GM10847 (cell line): ENCODE data around the gene INTS1.

ENCODE experiments used
- POLR2A ChIP-seq: IDR thresholded peaks from 2 replicates; pipeline ENCODE4 v1.6.1; 2011; ENCODE audit not compliant: insufficient read length; ENCODE audit errors: extremely low read depth

INTS1 gene

DNA sequence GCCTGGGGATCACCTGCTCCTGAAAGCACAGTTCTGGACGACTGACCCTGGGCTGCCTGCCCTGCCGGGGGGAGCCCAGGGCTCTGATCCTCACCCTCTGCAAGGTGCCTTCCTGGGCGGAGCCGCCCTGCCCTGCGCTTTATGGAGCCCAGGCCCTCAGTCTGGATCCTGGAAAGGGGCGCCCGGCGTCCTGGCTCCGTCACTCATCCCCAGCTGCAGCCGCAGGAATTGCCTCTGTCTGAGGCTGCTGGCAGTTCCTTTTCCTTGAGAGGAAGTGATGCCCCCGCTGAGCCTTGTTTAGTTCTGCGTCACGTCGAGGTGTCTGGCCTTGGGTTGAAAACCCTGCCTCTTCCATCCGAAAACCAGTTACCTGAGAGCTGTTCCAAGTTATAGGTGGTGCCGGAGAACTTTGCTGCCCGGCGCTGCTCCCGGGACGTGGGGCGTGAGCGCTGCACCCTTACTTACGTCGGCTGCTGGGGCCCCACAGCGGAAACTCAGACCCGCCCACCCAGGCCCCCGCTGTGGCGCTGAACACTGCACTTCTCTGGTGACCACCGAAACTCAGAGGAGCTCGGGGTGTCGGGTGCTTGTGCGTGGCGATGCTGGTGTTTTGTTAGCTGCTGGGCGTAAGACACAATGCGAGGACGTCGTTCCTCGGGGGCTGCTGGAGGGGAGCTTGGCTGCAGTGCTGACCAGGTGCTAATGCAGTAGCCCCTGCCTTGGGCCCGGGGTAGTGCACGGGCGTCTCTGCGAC is 31.7 kb upstream of the INTS1 start:
- no peak for TF ChIP-seq POLR2A

DNA sequence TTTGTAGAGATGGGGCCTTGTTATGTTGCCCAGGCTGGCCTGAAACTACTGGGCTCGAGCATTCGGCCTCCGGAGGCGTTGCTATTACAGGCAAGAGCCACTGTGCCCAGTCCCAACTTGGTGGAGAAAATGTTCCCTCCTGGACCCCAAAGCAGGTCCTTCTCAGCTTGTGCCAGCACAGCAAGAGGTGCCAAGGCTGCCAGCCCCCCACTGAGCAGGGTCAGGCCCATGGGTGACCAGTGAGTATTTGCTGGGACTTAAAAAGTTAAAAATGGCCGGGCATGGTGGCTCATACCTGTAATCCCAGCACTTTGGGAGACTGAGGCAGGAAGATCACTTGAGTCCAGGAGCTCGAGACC is 30.9 kb upstream of the INTS1 start:
- no peak for TF ChIP-seq POLR2A

DNA sequence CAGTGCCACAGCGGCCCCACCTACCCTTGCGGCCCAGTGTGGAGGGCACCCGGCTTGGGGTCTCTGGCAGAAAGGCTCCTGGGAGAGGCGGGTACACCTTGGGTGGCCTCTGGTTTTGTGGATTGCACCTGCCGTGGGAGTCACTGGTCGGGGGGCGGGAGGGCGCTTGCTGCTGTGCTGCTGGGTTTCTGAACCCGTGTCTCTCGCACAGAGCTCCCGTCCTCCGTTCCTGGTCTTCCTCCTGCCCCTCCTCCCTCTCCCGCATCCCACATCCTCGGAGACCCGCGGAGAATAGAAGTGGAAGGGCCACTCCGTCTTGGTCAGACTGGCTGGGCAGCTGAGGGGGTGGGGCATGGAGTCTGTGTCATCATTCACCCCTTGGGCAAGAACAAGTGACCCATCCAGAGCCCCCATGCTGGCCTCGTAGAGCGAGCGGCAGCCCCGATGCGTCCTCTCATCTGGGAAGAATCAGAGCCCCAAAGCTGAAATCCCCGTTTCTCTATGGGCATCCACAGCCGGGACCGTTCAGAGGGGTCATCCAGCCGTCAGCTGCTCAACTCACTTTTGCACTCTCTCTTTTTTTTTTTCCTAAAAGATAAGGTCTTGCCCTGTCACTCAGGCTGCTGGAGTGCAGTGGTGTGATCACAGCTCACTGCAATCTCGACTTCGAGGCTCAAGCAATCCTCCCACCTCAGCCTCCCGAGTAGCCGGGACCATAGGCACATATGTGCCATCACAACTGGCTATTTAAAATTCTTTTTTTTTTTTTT is 30.3 kb upstream of the INTS1 start:
- no peak for TF ChIP-seq POLR2A

DNA sequence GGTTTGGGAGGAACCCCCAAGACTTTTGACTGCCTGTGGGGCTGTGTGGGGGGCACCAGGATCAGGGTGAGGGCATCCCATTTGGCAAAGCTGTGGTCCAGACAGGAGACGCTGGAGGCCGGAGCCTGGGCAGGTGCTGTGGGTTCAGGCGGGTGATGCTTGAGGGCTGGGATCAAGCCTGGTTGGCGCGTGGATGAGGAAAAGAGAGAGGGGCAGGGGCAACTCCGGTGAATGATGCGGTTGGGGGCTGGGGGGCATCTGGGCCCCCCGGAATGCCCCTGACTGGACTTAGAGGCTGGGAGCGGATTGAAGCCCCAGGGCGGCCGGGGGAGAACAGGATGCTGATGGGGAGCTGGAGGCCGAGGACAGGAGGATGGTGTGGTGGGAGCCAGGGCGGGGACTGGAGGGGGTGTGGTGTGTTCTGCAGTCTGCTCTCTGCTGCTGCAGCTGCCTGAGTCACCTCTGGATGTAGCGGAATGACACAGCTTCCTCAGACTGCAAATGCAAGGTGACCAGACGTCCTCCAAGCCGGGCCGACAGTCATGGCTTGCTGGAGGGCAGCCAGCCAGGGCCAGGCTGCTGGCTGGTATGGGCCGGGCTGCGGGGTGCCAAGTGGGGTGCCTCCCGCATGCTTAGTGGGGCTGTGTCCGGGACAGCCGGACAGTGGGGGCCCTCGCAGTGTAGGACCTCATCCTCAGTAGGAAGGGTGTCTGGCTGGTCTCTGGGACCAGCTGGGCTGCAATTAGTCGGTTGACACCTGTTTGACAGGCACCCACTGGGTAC is 29.5 kb upstream of the INTS1 start:
- TF ChIP-seq POLR2A = no peak

DNA sequence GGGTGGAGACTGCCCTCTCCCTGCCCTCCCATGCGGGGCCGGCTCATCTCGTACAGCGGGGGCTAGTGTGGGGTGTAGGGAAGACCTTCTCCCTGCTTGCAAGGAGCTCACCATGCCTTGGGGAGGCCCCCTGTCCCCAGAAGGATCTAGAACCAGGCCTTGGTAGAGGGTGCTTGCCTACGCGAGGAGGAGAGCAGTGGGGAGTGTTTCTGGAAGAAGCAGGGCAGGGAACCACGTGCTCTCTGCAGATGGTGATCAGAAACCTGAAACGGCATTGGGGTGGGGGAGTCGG is 29.0 kb upstream of the INTS1 start:
- no peak for TF ChIP-seq POLR2A

DNA sequence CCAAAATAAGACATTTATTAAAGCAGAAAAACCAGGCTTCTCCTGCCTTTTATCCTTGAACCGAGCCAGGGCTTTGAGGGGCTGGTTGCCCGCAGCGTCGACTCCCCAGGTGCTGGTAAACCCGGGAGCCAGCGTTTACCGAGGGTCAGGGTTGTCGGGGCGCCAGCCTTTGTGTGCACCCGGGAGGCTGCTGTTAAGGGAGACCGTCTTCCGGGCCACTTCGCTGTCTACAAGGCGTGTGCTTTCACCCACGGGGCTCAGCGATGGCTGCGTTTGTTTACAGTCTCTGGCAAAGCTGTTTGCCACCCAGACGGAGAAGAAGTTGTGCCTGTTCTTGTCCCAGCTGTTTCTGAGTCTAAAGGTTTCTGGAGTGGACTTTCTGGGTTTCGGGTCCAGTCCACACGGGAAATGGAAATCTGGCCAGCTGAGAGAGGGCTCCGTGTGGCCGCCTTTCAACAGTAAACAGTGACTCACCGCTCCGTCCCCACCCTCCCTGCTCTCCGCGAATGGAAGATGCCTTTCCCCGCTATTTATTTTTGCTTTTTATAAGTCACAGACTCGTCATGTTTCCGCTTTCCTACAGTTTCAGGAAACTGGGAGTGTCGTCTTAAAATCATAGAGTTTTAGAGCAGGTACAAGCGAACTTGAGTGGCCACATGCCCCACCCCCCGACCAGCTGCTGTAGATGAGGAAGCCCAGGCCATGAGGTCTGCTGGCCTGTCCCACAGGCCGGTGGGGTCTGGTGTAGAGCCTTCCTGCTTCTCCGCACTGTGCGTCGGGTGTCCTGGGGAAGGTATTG is 28.5 kb upstream of the INTS1 start:
- TF ChIP-seq POLR2A = no peak

DNA sequence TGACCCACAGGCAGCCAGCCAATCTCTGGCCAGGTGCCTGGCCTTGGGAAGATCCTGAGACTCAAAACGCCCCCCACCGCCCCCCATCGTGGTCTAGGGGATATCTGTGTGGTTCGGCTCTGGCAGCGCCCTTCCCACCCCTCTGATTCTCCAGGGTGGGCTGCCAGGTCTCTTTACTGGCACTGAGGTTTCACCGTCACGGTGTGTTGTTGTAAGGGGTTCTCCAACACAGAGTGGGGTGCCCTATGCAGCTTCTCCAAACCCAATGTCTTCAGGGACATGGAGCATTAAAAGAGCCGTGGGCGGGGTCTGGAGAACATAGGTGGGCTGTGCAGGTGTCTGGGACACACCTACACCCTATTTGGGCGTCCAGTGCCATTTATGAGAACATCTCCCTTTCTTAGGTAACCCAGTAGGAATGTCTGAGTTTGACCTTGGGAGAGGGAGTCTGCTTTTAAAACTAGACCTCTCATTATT is 27.8 kb upstream of the INTS1 start:
- no peak for TF ChIP-seq POLR2A

DNA sequence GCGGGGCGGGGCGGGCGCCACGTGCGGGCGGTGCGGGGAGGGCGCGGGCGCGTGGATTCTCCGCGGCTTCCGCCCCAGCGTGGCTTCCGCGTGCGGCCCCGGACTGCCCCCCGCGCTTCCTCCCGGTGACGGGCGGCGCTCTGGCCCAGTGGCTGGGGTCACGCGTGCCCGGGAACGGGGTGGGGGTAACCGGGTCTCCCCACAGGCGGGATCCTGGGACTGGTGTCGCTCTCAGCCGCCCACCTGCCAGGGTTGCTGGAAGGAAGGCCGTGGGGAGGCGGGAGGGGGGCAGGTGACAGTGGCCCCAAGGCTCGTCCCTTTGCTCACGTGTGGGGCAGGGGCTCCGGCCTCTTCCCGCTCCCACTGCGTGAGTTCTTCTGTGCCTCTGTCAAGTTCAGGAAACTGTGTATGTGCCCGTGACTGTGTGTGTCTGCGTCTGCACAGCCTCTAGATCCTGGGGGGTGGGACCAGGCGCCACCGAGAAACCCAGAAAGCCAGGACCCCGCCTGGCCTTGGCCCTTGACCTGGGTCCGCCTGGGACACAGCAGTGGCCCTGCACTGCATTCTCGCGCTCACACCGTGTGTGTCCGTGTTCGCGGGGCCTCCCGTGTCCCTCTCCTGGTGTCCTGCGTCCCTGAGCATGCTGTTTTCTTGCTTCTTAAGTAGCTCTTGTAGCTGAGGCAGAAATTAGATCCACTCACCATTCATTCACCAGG is 27.2 kb upstream of the INTS1 start:
- no peak for TF ChIP-seq POLR2A

DNA sequence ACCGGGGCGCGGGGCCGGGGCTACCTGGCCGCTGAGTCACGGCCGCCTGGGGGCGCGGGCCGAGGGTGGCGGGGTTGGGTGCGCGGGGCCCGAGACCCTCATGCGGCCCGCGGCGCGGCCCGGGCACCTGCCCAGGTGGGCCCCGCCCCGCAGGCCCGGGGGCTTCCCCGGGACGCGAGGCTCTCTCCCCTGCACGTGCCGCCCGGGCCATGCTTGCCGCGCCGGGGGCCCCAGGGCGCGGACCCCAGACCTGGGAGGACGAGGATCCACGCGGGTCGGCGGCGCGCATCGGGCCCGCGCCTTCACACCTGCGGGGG is 26.7 kb upstream of the INTS1 start:
- TF ChIP-seq POLR2A = no peak

DNA sequence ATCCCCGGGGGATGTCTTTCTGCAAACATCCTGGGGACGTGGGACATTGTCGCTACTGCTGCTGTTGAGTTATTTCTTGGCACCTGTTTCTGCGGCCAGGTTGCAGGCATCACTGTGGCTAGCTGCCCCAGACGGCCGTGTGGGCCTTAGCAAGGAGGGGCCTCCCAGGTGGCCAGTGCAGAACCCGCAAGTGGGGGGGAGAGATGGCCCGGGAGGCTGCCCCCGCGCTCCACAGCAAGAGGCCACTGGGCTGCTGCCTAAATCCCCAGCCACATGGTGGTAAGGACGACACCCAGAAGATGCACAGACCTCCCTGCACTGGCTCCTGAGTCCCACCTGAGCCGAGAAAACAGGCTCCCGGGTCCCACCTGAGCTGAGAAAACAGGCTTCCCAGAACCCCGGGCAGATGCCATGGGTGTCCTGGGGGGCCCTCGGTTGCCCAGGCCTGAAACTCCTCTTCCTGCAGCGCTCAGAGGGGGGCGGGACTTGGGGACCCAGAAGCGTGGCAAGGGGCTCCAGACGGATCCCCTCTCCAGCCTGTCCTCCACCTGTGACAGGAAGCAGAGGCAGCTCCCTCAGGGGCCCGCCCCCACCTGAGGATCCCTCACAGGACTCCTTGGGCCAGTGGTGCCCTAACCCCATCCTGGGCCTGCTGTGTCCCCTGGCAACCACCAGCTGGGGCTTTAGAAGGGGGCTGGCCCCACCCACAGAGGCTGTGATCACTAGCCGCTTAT is 25.4 kb upstream of the INTS1 start:
- TF ChIP-seq POLR2A = no peak

DNA sequence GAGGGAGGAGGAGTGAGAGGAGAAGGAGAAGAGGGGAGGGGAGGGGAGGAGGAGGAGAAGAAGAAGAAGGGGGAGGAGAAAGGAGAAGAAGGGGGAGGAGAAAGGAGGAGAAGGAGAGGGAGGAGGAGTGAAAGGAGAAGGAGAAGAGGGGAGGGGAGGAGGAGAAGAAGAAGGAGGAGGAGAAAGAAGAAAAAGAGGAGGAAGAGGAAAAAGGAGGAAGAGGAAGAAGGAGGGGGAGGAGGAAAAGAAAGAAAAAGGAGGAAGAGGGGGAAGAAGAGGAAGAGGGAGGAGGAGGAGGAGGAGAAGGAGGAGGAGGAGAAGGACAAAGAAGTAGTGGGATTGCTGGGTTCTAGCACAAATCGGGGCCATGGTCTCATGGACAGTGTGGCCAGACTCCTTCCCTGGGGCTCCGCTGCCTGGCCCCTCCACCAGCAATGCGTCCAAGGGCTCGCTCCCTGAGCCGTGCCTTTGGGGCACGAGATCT is 22.1 kb upstream of the INTS1 start:
- TF ChIP-seq POLR2A = no peak

DNA sequence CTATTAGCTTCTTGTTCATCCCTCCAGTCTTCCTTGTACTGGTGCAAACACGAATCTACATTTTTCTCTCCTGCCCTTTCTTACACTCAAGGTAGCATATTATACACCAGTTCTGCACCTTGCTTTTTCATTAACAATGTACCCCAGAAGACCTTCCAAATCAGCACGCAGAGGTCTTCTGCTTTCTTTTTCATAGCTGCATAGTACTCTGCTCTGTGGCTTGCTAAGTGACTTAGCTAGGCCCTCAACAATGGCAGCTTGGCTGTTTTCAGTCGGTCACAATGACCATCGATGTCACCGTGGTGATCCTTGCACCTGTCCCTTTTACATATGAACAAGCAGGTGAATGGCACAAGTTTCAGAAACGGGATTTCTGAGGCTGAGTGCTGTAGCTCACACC is 21.2 kb upstream of the INTS1 start:
- no peak for TF ChIP-seq POLR2A

DNA sequence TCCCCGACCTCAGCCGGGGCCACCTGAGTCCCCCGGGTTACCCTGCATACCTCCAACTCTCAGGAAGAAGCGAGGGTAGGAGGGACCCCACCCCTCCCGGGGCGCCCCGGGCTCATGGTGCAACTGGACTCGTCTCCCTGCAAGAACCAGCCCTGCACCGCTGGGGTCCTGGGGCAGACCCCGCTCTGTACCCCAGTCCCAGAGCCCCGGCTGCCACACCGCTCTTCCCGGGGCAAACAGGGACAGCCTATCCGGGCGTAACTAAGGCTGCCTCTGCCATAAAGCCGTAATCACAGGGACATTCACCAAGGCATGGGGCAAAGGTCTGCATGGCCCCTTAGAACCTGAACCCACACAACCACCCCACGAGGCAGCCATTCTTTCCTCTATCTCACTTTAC is 19.7 kb upstream of the INTS1 start:
- TF ChIP-seq POLR2A = no peak

DNA sequence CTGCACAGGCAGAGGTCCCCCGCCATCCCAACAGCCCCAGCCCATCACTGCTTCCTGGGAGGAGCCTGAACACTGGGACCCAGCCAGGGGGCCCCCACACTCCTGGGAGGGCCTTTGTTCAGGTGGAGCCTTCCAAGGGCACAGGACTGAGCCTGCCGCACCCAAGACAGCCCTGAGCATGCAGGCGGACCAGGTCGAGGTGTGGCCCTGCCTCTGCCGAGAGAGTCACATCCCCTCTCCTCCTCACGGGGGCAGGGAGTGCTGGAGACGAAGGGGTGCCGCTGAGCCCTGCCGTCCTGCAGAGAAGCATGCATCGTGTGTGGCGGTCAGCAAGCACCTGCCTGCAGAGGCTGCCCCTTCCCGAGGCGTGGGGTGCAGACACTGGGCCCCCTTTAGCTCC is 19.0 kb upstream of the INTS1 start:
- TF ChIP-seq POLR2A = no peak
